Muscle layer of colon (tissue), 2 donors: ENCODE measurements around the gene LDHA.

Source experiments
- H3K27ac ChIP-seq: one replicate; pipeline ENCODE4 v1.7.0; 2013; ENCODE audit warnings: low read depth, mild to moderate bottlenecking, low read length, moderate library complexity
- H3K27me3 ChIP-seq, 2 donors: one replicate each; pipeline ENCODE4 v1.7.0; 2013; ENCODE audit warnings: low read length in 2 of 2, mild to moderate bottlenecking in 2 of 2; ENCODE audit not compliant: insufficient read depth in 2 of 2, control insufficient read depth in 1 of 2
- H3K36me3 ChIP-seq: one replicate; pipeline ENCODE4 v1.7.0; 2013; ENCODE audit warnings: mild to moderate bottlenecking, low read length; ENCODE audit not compliant: insufficient read depth
- H3K4me1 ChIP-seq: one replicate; pipeline ENCODE4 v1.7.0; 2013; ENCODE audit warnings: mild to moderate bottlenecking, low read length; ENCODE audit not compliant: insufficient read depth
- H3K4me3 ChIP-seq, 2 donors: one replicate each; pipeline ENCODE4 v1.7.0; 2013; ENCODE audit warnings: low read length in 2 of 2, low read depth in 1 of 2, mild to moderate bottlenecking in 1 of 2, moderate library complexity in 1 of 2
- H3K9ac ChIP-seq: one replicate; pipeline ENCODE4 v1.7.0; 2013; ENCODE audit warnings: low read length
- H3K9me3 ChIP-seq: one replicate; pipeline ENCODE4 v1.7.0; 2013; ENCODE audit warnings: mild to moderate bottlenecking, low read length
- donor health status: abdominal sarcoma.
- donor health status: Adenocarcinoma of cecum.

LDHA gene

DNA sequence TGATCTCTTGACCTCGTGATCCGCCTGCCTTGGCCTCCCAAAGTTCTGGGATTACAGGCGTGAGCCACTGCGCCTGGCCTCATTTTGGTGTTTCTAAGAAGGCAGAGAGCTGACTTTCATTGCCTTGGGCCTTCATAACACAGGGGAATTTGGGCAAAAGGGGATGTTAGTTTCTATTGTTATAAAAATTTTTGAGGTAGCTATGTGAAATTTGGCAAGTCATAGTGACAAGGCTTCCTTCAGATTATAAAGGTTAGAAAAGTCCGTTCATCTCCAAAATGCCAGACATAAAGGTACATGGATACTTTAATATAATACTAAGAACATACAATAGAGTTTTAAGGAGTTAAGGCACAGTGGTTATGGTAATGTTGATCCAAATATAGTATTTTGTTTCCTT is 35.0 kb downstream of the LDHA start:
- Histone ChIP-seq H3K9me3 (no peaks in the 10 kb centered on the region), H3K9ac (no peak overlapping the region), H3K4me1 (no peaks in the 10 kb centered on the region), H3K36me3 (no peaks in the 10 kb centered on the region), H3K4me3 (no peak overlapping the region), H3K27me3 (no peaks in the 10 kb centered on the region), H3K27ac (no peak overlapping the region)

DNA sequence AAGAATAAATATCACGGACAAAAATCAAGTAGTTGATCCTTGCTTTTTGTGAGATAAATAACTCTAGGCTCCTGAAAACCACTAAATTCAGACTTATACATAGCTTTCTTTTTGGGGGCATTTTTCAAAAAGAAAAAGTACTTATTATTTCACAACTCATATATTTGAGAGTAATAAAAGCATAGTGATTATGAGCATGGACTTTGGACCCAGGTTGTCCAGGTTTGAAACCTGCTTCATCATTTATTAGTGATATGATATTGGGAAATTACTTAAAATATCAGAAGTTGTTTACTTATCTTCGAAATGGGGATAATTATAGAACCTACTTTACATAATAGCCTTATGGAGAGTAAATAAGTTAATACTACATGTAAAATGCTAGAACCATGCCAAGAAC is 44.3 kb downstream of the LDHA start:
- Histone ChIP-seq H3K27ac (no peak overlapping the region), H3K27me3 (no peaks in the 10 kb centered on the region), H3K9ac (no peak overlapping the region), H3K9me3 (no peaks in the 10 kb centered on the region), H3K36me3 (no peaks in the 10 kb centered on the region), H3K4me3 (no peak overlapping the region), H3K4me1 (no peaks in the 10 kb centered on the region)

DNA sequence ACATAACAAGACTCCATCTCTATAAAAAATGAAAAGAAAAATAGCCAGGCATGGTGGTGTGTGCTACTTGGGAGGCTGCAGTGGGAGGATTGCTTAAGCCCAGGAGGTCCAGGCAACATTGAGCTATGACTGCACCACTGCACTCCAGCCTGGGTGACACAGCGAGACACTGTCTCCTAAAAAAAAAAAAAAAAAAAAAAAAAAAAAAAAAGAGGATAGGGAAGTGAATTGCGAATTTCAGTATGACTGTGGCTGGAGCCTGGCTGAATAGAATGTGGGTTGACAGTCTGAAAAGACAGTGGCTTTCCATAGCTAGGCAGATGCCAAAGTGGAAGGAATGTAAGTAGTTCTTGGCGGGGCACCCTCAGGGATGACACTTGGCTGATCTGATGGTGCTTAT is 54.9 kb downstream of the LDHA start:
- Histone ChIP-seq H3K36me3 (no peaks in the 10 kb centered on the region), H3K4me1 (no peaks in the 10 kb centered on the region), H3K4me3 (no peak overlapping the region), H3K9ac (no peak overlapping the region), H3K9me3 (no peaks in the 10 kb centered on the region), H3K27me3 (no peaks in the 10 kb centered on the region), H3K27ac (no peak overlapping the region)

DNA sequence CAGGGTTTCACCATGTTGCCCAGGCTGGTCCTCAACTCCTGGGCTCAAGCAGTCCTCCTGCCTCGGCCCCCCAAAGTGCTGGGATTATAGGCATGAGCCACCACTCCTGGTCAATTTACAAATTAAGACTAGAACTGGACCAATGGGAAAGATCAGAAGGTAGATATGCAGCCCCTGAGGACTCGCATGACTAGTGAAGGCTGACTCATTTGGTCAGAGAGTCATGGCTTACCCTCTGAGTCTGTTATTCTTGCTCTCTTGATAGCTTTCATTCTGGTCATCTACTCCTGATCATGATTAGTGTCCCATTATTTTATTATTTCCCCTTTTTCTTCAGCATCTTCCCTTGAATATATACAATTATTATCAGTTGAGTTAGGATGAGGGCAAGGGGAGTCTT is 58.6 kb downstream of the LDHA start:
- H3K9ac ChIP-seq, result no peak overlapping the region
- no peaks in the 10 kb centered on the region for H3K36me3 ChIP-seq
- H3K4me1 ChIP-seq, result no peaks in the 10 kb centered on the region
- H3K4me3 ChIP-seq, result no peak overlapping the region
- H3K27ac ChIP-seq, result no peak overlapping the region
- no peaks in the 10 kb centered on the region for H3K9me3 ChIP-seq
- H3K27me3 ChIP-seq, result no peaks in the 10 kb centered on the region

DNA sequence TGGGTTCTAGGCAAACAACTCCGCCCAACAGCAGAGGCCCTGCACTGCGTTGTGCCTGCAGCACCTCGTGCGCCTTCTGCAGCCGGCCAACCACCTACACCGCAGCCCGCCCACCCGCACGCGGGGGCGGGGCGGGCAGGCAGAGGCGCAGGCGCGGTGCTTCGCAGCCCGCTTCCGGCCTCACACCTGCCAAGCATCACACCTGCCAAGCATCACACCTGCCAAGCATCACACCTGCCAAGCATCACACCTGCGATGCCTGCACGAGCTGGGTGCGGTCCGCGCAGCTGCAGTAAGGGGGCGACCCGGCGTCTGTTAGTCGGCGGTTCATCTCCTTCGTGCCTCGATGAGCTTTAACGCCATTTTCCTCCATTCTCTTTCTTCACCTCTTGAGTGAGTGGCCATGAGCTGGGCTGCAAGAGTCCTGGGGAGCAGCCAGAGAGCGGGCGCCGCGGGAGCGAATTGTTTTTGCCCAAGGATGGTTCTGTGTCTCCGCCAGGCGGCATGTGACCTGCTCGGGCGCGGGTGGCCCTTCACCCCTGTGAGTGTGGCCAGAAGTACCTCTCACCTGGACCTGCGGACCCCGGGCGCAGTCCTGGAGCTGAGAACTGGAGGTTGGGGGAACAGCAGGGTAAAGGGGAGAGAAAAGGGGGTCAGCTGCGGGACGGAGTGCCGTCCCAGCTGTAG is 61.5 kb downstream of the LDHA start, which contains the start of gene LDHAL6A:
TSS of gene LDHAL6A (plus strand) at position 171 of the 687 bp plus-strand sequence. CDS start 825 bp downstream, outside the sequence.
- Histone ChIP-seq H3K9ac (no peak within 1 kb of the TSS), H3K4me3 (no peak within 1 kb of the TSS)

DNA sequence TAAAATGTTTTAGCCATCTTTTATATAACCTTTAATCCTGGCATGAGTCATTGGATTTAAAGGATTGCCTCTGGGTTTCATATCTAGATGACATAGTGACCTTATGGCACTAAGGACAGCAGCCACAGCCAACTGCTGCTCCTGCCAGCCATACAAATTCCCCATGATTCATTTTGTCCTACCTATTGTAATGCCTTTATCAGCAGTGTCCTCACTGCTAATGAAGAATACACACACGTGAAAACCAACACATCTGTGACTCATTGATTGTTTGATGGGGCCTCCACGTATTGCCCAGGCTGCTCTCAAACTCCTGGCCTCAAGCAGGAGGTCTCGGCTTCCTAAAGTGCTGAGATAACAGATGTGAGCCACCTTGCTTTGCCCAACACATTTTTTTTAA is 63.1 kb downstream of the LDHA start:
- Histone ChIP-seq H3K27me3 (no peaks in the 10 kb centered on the region), H3K9me3 (no peaks in the 10 kb centered on the region), H3K4me1 (no peaks in the 10 kb centered on the region), H3K36me3 (no peaks in the 10 kb centered on the region), H3K27ac (no peak overlapping the region), H3K9ac (no peak overlapping the region), H3K4me3 (no peak overlapping the region)

More for the DNA sequence above, 61.5 kb downstream of the LDHA start, which contains the start of gene LDHAL6A:
- no peak within 1 kb of the TSS for H3K27ac ChIP-seq
- H3K36me3 ChIP-seq, result no peaks in the 10 kb centered on the region
- H3K9me3 ChIP-seq, result no peaks in the 10 kb centered on the region
- no peaks in the 10 kb centered on the region for H3K4me1 ChIP-seq
- H3K27me3 ChIP-seq, result no peaks in the 10 kb centered on the region
